Measurements from ENCODE around the gene AGPAT3. TPM values are rescaled to one million over a fixed set of nuclear protein-coding genes. Genes with fewer than 3 reads are reported as not detected.

AGPAT3 gene
- total RNA-seq, 1 donor from 2014 or later, result 49.1 TPM

GRCh38 chr21:43957611-43958362, 92.8 kb downstream of the AGPAT3 start:
- ATAC-seq, result no peak

- no peak for ATAC-seq
Observed at GRCh38 chr21:43958364-43959158, 93.5 kb downstream of the AGPAT3 start.

DNA sequence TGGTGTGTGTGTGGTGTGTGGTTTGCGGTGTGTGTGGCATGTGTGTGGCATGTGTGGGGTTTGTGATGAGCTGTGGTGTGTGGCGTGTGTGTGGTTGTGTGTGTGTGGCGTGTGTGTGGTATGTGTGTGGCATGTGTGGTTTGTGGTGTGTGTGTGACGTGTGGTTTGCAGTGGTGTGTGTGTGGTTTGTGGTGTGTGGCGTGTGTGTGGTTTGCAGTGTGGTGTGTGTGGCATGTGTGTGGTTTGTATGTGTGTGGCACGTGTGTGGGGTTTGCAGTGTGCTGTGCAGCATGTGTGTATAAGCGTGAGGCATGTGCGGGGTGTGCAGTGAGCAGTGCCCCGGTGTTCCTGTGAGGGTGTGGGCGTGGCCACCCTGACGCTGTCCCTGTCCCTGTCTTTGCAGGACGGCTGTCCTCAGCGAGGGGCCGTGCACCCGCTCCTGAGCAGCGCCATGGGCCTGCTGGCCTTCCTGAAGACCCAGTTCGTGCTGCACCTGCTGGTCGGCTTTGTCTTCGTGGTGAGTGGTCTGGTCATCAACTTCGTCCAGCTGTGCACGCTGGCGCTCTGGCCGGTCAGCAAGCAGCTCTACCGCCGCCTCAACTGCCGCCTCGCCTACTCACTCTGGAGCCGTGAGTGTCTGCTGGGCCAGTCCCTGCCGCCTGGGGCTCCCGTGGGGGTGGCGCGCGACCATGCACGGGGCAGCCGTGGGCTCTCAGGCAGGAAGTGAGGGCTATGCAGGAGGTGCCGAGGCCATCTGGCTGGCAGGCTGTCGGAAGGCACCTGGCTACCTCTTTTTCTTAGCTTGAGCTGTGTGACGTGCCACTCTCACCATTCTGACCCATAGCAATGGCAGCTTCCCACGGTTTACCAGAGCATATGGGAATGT, 94.5 kb downstream of the AGPAT3 start:
- peak; percentile 9 for ATAC-seq

DNA sequence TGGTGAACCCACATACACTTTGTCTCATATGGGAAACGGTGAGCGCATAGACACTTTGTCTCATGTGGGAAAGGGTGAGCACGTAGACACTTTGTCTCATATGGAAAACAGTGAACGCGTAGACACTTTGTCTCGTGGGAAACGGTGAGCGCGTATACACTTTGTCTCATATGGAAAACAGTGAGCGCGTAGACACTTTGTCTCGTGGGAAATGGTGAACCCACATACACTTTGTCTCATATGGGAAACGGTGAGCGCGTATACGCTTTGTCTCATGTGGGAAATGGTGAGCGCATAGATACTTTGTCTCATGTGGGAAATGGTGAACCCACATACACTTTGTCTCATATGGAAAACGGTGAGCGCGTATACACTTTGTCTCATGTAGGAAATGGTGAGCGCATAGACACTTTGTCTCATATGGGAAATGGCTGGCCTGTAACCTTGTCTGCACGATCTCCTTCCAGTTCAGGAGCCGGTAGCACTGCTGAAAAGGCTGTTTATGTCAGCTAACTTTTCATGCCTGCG, 96.4 kb downstream of the AGPAT3 start:
- ATAC-seq, result no peak

DNA sequence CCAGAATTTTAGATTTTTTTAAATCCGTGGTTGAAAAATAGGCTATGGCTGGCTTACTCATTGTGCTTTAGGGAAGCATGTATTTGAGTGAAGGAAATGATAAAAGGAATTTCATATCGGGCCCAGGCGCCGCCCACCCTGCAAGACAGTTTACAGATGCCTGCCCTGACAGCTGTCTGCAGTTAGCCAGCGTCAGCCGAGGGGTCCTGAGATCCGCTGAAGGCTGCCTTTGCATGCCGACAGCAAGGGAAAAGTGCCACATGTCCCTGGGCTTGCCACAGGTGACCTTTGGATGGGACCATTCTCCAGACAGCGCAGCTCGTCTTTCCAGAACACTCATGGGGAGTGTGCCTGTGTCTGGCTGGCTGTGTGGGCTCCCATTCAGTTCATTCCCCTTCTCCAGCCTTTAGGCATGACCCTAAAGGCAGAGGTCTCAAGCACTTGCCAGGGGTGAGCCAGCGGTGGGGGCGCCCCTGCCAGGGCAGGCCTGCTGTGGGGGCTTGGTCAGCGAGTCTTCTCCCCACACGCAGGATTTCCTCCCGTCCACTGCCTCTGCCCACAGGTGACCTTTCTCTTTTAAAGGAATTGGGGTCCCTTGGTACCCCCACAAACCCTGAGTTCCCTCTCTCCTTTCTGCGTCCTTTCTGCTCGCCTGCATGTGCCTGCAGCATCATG, 101.0 kb downstream of the AGPAT3 start:
- ATAC-seq, result no peak

DNA sequence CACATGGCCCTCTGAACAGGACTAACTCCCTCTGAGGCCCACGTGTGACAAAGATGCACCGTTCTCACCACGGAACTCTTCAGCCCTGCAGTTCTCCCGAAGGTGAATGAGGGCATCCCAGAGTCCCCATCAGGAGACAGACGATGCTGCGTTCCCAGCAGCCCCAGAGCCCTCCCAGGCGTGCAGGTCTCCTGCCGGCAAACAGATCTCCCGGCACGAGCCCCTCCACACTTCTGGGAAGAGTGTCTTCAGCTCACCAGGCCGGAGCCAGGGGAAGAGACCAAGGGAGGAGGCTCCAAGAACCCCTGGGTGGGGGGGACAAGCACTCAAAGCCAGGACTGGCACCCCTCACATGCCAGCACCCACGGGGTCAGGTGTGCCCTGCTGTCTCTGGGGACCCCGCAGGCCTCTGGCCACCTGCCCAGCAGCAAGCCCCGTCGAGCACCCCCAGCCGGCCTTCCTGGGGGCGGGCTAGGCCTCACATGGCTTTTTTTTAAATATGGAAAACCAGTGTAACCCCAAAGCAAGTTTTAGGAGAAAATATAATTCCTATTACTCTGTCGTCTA, 102.0 kb downstream of the AGPAT3 start:
- no peak for ATAC-seq

DNA sequence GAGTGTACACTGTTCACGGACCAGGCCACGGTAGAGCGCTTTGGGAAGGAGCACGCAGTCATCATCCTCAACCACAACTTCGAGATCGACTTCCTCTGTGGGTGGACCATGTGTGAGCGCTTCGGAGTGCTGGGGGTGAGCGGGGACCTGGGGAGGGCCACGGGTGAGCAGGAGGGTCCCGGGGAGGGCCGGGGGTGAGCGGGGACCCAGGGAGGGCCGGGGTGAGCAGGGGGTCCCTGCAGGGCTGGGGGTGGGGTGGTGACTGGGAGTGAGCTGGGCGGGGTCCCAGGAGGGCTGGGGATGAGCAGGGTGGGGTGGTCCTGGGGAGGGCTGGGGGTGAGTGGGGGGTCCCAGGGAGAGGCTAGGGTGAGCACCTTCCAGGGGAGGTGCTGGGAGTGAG, 103.0 kb downstream of the AGPAT3 start:
- ATAC-seq, result peak; percentile 20

GRCh38 chr21:43968410-43969114, 103.5 kb downstream of the AGPAT3 start:
- ATAC-seq, result no peak

DNA sequence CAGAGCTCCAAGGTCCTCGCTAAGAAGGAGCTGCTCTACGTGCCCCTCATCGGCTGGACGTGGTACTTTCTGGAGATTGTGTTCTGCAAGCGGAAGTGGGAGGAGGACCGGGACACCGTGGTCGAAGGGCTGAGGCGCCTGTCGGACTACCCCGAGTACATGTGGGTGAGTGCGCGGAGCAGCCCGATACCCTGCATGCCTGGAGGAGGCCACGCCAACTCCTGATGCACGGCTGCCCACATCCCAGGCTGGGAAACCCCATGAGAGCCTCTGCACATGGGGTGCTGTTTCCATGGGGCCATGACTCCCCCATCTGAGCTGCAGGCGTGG, 104.1 kb downstream of the AGPAT3 start:
- ATAC-seq, result no peak

DNA sequence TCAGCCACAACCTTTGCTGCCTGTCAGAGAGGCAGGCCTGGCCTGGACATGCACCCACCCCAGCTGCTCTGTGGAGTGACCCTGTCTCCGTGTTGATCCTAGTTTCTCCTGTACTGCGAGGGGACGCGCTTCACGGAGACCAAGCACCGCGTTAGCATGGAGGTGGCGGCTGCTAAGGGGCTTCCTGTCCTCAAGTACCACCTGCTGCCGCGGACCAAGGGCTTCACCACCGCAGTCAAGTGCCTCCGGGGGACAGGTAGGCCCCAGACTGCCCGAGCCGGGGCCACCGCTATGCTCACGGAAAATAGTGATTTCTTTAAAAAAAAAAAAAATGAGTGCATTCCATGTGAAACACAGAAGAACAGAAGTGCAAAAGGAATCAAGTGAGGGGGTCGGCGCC, 105.5 kb downstream of the AGPAT3 start:
- ATAC-seq, result no peak

DNA sequence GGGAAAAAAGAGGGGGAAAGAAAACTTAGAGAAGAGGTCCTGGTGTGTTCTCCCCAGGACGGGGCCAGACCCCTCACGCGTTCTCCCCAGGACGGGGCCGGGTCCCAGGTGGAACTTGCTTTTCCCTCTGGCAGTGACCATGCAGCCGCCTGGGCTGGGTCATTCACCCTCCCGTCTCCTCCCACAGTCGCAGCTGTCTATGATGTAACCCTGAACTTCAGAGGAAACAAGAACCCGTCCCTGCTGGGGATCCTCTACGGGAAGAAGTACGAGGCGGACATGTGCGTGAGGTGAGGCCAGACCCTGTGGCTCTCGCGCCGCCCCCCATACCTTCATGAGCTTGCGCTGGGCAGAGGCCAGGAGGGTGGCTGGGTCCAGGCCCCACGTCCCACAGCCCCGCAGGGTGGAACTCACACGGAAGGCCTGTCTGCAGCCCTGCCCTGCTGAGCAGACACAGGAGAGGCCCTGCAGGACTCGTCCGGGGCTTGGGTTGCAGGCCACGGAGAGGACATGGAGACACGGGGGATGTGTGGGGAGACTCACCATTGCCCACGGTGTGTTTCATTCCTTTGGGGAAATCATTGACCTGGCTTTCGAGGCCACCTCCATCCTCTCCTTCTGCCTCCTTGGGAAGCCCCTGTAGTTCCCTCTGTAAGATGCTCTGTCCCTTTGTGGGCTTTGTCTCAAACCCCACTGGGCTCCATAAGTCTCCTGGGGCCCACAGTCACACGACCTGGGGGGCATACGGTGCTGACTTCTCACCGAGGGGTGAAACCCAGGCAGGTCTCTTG, 106.4 kb downstream of the AGPAT3 start:
- ATAC-seq, result no peak

GRCh38 chr21:43971992-43972255, 106.9 kb downstream of the AGPAT3 start:
- ATAC-seq, result no peak

DNA sequence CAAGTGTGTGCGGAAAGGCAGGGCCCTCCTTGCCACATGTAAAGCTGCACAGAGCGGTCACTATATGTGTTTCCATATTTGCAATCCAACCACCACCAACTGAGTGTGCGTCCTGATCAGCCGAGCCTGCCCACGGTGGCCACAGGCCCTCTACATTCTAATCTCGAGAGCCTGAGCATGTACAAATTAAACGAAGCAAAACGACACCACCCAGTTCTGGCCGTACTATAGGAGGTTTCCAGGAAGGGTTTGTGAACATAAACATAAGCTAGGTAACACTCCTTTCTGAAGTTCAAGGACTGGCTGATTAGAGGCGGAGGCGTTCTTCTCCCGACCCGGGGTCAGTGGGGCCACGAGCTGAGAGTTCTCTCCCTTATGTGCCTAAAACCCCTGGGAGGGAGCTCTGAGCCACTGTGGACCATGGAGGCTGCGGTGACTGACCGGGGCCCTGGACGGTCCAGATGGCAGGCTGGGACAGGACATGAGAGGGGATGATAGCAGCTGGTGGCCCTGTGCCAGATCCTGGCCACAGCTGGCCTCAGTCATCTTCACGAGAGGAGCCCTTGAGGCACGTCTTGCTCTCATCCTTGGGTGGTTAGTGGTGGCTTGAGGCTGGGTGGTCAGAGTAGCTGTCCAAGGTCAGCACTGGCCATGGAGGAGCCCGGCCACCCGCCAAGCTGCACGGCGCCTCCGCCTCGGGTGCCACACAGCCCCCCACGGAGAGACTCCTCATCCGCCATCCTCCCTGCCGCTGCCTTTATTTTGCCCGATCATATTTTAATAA, 108.0 kb downstream of the AGPAT3 start:
- no peak for ATAC-seq

DNA sequence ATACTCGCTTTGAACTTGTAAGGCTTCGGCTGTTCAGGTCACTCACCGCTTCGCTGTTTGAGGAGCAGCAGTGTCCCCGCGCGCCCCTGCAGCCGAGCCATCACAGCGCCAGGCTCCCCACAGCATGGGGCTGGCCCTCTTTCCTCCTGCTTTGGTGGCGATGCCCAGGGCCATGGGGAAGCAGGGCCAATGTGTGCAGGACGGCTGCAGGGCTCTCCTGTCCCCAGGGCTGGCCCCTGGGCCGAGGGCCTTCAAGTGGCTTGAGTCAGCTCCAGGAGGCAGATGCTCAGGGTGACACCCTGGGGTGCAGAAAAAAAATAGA, 108.6 kb downstream of the AGPAT3 start:
- ATAC-seq, result no peak

GRCh38 chr21:43974791-43975468, 109.9 kb downstream of the AGPAT3 start:
- peak; percentile 39 for ATAC-seq

DNA sequence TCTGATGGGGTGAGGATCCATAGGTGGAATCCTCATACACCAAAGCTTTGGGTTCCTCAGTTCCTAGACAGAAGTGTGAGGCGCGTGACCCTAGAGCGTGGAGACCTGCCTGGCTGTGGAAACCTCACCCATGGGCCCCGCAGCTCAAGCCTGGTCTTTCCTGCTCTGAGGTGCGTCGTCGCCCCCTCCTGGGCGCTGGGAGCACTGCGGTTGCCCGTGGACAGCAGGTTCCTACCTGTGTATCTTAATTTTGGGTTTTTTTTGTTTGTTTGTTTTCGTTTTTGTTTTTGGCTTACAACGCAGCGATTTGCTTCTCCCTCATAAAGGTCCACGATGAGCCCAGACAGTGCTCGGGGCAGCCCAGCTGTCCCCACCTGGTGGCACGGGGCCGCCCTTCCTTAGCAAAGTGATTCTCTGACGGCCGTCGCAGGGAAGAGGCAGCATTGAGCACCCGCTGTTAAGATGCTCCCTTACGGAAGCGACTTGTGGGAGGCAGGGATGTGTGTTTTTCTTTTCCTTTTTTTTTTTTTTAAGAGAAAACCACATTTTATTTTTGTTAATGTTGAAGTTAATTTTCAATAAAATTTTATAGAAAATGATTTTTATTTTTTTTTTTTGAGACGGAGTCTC, 110.6 kb downstream of the AGPAT3 start:
- ATAC-seq, result peak; percentile 85

DNA sequence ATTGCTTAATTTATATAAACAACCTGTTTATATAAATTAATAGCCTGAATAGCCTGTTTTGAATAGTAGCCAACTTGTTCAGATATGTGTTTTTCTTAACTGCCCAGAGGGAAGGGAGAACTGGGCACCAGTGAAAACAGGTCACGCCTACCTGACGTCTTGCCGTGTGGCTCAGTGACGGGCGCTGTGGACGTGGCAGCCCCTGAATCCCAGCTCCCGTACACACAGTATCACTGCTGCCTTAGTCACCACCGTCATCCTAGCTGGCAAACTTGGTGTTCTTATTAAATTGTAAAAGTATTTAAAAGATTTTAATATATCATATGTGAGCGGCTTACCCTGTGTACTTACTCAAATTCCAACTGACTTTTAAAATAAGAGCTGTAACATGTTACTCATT, 111.6 kb downstream of the AGPAT3 start:
- ATAC-seq, result no peak

DNA sequence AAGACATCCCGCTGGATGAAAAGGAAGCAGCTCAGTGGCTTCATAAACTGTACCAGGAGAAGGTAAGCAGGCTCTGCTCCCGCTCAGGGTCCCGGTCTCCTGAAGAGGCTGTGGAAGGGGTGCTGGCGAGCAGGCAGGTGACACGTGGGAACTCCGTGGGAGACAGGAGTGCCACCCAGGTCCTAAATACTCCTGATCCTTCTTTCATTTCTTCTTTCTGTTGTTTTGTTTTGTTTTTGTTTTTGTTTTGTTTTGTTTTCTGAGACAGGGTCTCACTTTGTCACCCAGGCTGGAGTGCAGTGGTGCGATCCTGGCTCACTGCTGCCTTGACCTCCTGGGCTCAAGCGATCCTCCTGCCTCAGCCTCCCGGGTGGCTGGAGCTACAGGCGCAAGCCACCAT, 113.0 kb downstream of the AGPAT3 start:
- no peak for ATAC-seq

DNA sequence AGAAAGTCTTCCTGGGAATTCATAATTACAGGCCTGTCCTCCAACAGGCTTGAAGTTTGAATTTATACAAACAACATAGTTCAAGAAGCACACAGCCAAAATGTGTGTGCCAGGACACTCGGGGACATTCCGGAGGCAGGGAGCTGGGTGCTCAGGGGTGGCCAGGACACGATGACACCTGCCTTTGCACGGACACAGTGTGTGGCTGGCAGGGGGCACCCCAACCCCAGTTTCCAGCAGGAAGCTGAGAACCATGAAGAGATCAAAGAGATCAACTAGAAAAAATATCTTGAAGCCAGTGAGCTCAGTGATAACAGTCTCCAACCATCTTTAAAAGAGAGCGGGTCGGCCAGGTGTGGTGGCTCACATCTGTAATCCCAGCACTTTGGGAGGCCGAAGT, 114.6 kb downstream of the AGPAT3 start:
- no peak for ATAC-seq

Measured in esophagus mucosa (tissue), 1 donor.